Neural progenitor cell (in vitro differentiated cells): Measurements from ENCODE around the gene SMIM38.

ENCODE experiments used
- CTCF ChIP-seq: fragments of 200-600 bp; sonication (generic); IDR thresholded peaks from 2 replicates; pipeline ENCODE4 v1.5.1; 2017; ENCODE audit warnings: antibody characterized with exemption, mild to moderate bottlenecking
- EZH2 ChIP-seq: fragments of 200-600 bp; sonication (generic); IDR thresholded peaks from 2 replicates; pipeline ENCODE4 v1.6.1; 2017; ENCODE audit warnings: antibody characterized with exemption, mild to moderate bottlenecking, moderate library complexity

DNA sequence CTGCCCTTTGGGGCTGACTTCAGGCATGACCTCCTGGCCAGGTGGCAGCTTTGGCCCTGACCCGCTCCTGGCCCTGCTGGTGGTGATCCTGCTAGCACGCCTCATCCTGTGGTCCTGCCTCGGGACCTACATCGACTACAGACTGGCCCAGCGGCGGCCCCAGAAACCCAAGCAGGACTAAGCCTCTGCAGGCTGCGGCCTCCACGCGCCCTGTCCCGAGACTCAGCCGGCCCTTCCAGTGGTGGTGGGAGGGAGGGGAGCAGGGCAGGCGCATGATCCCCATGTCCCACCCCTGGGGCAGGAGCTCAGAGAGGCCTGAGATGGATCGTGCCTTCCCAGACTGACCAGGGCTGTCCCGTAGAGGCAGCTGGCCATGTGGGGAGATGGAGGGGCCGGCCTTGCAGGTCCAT lies 2.1 kb downstream of the SMIM38 start:
- TF ChIP-seq CTCF (no peak), EZH2 (no peak)
